SHP77 treated with DMSO at 0.1 percent for 48 hours (cell line): Measurements from ENCODE around the gene RGPD6.
"Not testable (repeated sequence)": the region's sequence is repeated elsewhere in the genome, so short reads cannot be mapped to it uniquely, and the experiment has no call there.

ENCODE experiments used
- DNase-seq: peaks from one replicate; lab custom pipeline; 2025; lab: John Stamatoyannopoulos, UW

RGPD6 gene

GRCh38 chr2:110481200-110481599, 95.8 kb downstream of the RGPD6 start:
- not testable (repeated sequence) for DNase-seq

DNA sequence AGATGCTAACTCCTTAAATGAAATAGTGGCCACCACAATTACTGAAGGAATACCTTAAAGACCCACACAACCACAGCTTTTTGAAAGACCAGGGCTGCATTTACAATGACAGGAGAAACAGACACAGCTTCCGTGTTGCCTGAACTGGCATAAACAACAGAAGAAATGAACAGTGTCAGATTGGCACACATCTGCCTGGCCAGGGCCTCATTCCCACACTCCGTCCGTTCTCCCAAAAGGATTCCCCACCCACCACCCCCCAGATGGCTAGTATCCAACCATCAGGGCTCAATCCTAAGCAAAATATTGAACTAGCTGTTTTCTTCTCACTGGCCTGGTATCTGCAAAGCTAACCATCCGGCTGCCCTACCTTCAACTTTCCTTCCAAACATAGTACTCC, 96.9 kb downstream of the RGPD6 start:
- not testable (repeated sequence) for DNase-seq

- not testable (repeated sequence) for DNase-seq
Observed at GRCh38 chr2:110477370-110477769, 99.7 kb downstream of the RGPD6 start.

DNA sequence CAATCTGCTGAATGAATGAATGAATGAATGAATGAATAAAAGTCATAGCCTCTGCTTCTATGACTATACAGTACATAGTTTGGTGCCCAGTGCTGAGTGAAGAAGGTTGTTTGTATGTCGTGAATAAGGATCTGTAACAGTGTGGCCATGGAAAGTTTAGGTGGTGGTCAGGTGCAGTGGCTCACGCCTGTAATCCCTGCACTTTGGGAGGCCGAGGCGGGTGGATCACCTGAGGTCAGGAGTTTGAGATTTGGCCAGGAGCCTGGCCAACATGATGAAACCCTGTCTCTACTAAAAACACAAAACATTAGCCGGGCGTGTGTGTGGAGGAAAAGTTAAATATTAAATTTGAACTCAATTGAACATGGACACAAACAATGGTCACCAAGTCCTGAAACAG, 100.1 kb downstream of the RGPD6 start:
- not testable (repeated sequence) for DNase-seq

- not testable (repeated sequence) for DNase-seq
Observed at GRCh38 chr2:110475627-110476359, 101.2 kb downstream of the RGPD6 start.

DNA sequence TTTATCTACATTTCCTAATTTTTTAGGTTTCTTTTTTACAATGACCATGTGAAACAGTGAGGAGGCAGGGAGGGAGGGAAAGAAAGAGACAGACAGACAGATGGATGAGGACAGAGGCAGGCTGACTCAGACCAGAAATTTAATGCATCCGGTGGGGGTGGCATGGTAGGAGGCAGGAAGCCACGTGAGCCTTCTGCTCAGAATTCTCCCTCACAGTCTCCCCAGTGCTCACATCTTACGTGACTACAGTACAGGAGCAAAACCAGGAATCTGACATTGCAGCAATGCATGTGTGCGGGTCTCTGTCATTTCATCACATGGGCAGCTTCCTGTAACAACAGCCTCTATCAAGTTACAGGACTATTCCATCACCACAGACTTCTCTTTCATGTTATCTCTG, 102.1 kb downstream of the RGPD6 start:
- DNase-seq: not testable (repeated sequence)

DNA sequence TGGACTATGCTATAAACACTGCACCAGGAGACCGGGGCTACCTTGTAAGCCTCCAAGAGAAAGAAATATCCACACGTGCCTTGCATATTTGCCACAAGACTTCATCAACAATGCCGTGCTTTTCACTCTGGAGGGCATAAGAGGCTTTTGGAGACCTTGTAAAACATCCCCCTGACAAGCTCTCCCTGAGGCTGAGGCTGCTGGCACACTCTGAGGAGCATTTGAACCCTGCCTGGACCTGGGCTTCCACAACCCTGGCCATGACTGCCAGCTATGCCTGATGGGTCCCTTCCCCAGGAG, 104.0 kb downstream of the RGPD6 start:
- not testable (repeated sequence) for DNase-seq

- DNase-seq: not testable (repeated sequence)
Observed at GRCh38 chr2:110472171-110473058, 104.6 kb downstream of the RGPD6 start, which contains the start of gene LIMS4. LIMS4 (minus strand) TSS chr2:110472816; CDS start chr2:110472778, 38 bp downstream.

DNA sequence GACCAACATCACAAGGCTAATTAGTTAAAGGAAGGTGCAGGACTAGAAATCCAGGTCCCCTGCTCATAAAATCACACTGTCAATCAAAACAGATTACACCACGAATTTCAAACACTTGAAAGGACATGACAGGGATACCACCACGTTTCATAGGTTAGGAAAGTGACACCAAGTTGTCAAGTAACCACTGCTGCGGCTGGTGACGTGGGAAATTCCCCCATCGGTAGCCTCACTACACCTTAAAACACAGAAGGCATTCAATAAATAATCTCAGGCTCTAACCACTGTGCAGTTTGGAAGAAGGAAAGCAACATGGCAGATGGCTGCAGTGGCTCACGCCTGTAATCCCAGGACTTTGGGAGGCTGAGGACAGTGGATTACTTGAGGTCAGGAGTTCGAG, 108.1 kb downstream of the RGPD6 start:
- DNase-seq: not testable (repeated sequence)

GRCh38 chr2:110465312-110465711, 111.7 kb downstream of the RGPD6 start:
- not testable (repeated sequence) for DNase-seq
